Hepatic stellate cell (primary cell): ENCODE results near the gene TMEM44.
"Not testable (repeated sequence)": the region's sequence is repeated elsewhere in the genome, so short reads cannot be mapped to it uniquely, and the experiment has no call there.

Source experiments
- DNase-seq: peaks from one replicate; pipeline ENCODE4 v3.0.0; 2011; ENCODE audit warnings: low spot score

Gene TMEM44

GRCh38 chr3:194640829-194641228 lies 7.6 kb upstream of the TMEM44 start:
- DNase-seq, result no peak

- DNase-seq, result no peak
These were observed 5.9 kb upstream of the TMEM44 start for GRCh38 chr3:194638991-194639605.

- no peak for DNase-seq
These were observed 4.6 kb upstream of the TMEM44 start for GRCh38 chr3:194637541-194638400.

- no peak for DNase-seq
These were observed 3.8 kb upstream of the TMEM44 start for GRCh38 chr3:194637066-194637465.

GRCh38 chr3:194632809-194633348 lies 340 bp downstream of the TMEM44 start:
- DNase-seq, result peak; percentile 52

GRCh38 chr3:194632226-194632808 lies 902 bp downstream of the TMEM44 start:
- DNase-seq, result no peak

- no peak for DNase-seq
These were observed 1.5 kb downstream of the TMEM44 start for GRCh38 chr3:194631696-194632095.

- DNase-seq, result not testable (repeated sequence)
These were observed 2.5 kb downstream of the TMEM44 start for GRCh38 chr3:194630681-194631080.

- DNase-seq, result no peak
These were observed 8.3 kb downstream of the TMEM44 start for GRCh38 chr3:194624956-194625355.

- no peak for DNase-seq
These were observed 9.5 kb downstream of the TMEM44 start for GRCh38 chr3:194623449-194624290.

- DNase-seq, result no peak
These were observed 10.4 kb downstream of the TMEM44 start for GRCh38 chr3:194622621-194623340.

- DNase-seq, result no peak
These were observed 11.3 kb downstream of the TMEM44 start for GRCh38 chr3:194621947-194622346.

- no peak for DNase-seq
These were observed 13.0 kb downstream of the TMEM44 start for GRCh38 chr3:194620196-194620595.

GRCh38 chr3:194619741-194620140 lies 13.5 kb downstream of the TMEM44 start:
- DNase-seq, result no peak

GRCh38 chr3:194618858-194619608 lies 14.2 kb downstream of the TMEM44 start:
- no peak for DNase-seq

GRCh38 chr3:194617827-194618226 lies 15.4 kb downstream of the TMEM44 start:
- DNase-seq, result no peak

GRCh38 chr3:194617143-194617671 lies 16.0 kb downstream of the TMEM44 start:
- DNase-seq, result no peak

GRCh38 chr3:194615226-194615625 lies 18.0 kb downstream of the TMEM44 start:
- no peak for DNase-seq

- DNase-seq, result no peak
These were observed 21.0 kb downstream of the TMEM44 start for GRCh38 chr3:194612221-194612620.

- no peak for DNase-seq
These were observed 22.5 kb downstream of the TMEM44 start for GRCh38 chr3:194610689-194611088.
